ENCODE measurements around the gene MBD3L5. TPM values are rescaled to one million over a fixed set of nuclear protein-coding genes. Genes with fewer than 3 reads are reported as not detected.

MBD3L5 gene
- total RNA-seq = not detected in 2 replicates

GRCh38 chr19:7030278-7030677 is at the start of gene MBD3L5:
TSS of gene MBD3L5 (plus strand) at chr19:7030578. CDS start at chr19:7030612, 34 bp downstream.

DNA sequence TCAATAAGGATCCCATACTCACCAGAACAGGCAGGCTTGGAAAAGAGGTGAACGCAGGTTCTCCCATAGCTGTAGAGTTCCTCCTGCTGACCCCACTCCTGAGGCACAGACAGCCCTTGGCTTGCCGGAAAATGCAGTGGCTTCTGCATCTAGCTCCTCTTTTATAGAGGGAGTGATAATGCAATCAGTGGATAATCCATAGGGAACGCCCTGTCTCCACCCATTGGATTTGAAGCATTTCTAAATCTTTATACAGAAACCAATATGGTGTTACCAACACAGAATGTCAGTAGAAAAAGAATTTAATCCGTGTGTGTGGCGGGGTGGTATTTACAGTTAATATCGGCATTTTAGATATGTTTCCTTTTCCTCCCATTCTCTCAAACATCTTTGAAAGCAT is 9.0 kb upstream of the MBD3L5 start, which contains the start of gene MBD3L2B:
Gene MBD3L2B, minus strand, starts transcription at position 101 of the 400 bp plus-strand sequence. Its CDS starts 34 bp downstream, at position 67.

GRCh38 chr19:7040079-7040478 is 9.7 kb downstream of the MBD3L5 start, which contains the start of gene MBD3L4:
TSS of gene MBD3L4 (minus strand) at chr19:7040179. CDS start at chr19:7040144, 35 bp downstream.

GRCh38 chr19:7049021-7049420 is 18.6 kb downstream of the MBD3L5 start, which contains the start of gene MBD3L2:
TSS of gene MBD3L2 (plus strand) at chr19:7049321. CDS start at chr19:7049374, 53 bp downstream.

GRCh38 chr19:7058576-7058975 is 28.2 kb downstream of the MBD3L5 start, which contains the start of gene MBD3L3:
TSS of gene MBD3L3 (minus strand) at chr19:7058676. CDS start at chr19:7058605, 71 bp downstream.

DNA sequence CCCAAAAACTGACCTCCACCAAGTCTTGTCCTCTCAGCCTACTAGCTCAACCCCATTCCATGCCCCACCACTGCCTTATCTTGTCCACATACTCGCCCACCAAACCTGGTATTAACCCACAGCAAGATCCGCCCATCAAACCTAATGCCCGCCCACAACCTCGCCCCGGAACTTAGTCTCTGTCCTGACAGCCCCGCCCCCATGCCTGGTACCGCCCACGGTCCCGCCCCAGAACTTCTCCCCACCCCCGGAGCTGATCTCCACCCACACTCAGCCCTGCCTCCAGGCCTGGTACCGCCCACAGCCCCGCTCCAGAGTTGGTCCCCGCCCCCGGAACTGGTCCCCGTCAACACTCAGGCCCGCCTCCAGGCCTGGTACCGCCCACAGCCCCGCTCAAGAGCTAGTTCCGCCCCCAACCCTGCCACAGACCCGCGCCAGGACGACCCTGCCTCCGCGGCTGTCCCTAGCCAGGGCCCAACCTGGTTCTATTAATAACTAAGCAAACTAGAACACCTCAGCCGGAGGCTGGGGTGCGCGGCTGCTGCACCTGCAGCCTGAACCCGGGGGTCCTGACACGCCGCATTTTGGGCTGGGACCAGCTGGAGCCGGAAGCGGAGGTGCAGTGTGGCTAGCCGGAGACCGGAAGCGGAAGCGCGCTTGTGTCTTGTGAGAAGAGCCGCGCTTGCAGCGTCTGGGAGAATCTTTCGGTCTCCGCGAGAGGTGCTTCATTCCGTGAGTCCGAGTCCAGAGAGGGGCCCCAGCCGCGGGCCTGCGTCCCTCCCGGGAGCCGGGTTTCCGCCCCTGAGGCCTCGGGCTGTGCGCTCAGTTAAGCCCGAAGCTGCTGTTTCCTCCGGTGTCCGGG is 38.9 kb downstream of the MBD3L5 start, which contains the start of gene ZNF557:
Gene ZNF557, plus strand, starts transcription at position 662 of the 862 bp plus-strand sequence. CDS start 5,372 bp downstream, outside the sequence.

Other genes starting within 250 kb of the MBD3L5 start
- gene ADGRE1, start 143.0 kb upstream of the MBD3L5 start, total RNA-seq = not detected in 2 replicates
- not detected in 2 replicates for gene MBD3L2B, start 9.1 kb upstream of the MBD3L5 start, total RNA-seq
- not detected in 2 replicates for gene MBD3L4, start 9.6 kb downstream of the MBD3L5 start, total RNA-seq
- gene MBD3L2, start 18.7 kb downstream of the MBD3L5 start, total RNA-seq = not detected in 2 replicates
- not detected in 2 replicates for gene MBD3L3, start 28.1 kb downstream of the MBD3L5 start, total RNA-seq
- 6.8 and 9.2 TPM in 2 replicates for gene ZNF557, start 39.1 kb downstream of the MBD3L5 start, total RNA-seq